Medulla oblongata (tissue), 1 donor: ENCODE results near the gene KYAT1.
"Not testable (repeated sequence)": the region's sequence is repeated elsewhere in the genome, so short reads cannot be mapped to it uniquely, and the experiment has no call there.

Source experiments
- DNase-seq: peaks from one replicate; pipeline ENCODE4 v3.0.0-alpha.2; 2015; ENCODE audit errors: extremely low spot score

The KYAT1 gene

DNA sequence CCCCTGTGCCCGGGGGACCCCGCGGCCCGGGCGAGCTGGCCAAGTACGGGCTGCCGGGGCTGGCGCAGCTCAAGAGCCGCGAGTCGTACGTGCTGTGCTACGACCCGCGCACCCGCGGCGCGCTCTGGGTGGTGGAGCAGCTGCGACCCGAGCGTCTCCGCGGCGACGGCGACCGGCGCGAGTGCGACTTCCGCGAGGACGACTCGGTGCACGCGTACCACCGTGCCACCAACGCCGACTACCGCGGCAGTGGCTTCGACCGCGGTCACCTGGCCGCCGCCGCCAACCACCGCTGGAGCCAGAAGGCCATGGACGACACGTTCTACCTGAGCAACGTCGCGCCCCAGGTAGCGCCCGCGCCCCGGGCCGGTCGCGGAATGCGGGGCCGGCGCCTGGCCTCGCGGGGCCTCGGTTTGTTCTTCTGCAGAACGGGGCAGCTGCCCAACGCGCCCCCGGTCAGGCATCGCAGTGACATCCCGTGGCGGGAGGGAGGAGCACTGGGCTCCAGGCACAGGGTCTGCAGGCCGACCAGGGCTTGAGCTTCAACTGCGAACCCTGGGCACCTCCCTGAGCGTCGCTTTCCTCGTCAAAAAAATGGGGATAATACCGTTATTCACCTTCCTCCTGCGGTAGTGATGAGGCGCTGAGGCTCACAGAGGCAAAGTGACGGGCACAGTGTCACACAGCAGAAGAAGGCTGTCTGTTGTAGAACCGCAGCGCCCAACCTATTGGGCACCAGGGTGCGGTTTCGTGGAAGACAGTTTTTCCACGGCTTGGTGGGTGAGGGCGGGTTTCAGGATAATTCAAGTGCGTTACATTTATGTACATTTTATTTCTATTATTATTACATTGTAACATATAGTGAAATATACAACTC is 62.7 kb downstream of the KYAT1 start:
- peak; percentile 10 for DNase-seq

DNA sequence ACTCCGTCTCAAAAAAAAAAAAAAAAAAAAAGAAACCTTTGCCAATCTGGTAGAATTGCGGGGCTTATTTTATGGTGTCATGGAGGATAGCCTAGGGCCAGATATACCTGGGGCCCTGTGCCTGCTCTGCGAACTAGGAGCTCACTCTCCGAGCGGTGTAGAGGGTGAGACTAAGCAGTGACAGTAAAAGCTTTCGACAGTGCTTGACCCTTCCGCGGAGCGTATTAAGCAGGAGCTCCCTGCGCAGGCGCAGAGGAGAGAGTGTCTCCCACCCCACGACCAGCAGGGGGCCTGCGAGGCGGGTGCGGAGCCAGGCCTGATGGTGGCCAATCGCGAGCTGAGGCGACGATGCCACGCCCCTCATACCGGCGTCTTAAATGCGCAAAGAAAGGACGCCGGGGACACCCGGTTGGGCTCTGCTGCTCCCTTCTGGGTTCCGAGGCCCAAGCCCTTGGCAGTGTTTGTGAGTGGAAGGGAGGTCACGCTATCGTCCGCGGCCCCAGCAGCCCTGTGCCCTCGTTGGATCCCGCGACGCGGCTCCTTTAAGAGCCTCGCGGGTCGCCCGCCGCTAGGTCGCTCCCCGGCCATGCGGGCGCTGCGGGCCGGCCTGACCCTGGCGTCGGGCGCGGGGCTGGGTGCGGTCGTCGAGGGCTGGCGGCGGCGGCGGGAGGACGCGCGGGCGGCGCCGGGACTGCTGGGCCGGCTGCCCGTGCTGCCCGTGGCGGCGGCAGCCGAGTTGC is 63.5 kb downstream of the KYAT1 start, which contains the start of gene ENDOG:
Gene ENDOG (plus strand): TSS at position 402 of the 740 bp plus-strand sequence. CDS start 185 bp downstream, at position 587.
- DNase-seq: peak; percentile 99

- DNase-seq: no peak
These were observed 70.9 kb downstream of the KYAT1 start for GRCh38 chr9:128810873-128811272.

GRCh38 chr9:128809831-128810230 is 71.9 kb downstream of the KYAT1 start:
- no peak for DNase-seq

DNA sequence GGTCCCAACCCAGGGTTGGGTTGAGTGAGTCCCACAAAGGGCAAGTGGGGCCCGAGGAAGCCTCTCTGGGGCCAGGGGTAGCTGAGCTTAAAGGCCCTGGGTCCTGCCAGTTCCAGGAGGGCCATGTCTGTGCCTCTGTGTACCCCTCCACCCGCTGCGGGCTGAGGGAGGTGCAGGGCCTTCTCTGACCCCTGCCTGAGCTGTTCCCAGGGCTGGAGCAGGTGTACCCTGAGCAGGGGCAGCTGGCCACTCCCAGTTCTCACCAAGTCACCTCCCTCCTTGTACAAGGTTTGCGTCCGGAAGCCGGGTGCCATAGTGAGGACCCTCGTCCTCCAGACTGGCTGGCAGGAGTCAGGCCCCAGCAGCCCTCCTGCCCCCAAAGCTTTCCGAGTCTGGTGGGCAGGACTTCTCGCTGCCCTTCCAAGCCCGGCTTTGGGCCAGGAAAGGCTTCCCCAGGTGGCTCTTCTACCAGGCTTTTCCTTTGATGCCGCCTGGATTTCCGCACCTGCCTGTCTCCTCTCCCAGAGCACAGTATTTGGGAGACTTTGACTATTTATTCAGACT is 72.6 kb downstream of the KYAT1 start:
- DNase-seq: no peak

DNA sequence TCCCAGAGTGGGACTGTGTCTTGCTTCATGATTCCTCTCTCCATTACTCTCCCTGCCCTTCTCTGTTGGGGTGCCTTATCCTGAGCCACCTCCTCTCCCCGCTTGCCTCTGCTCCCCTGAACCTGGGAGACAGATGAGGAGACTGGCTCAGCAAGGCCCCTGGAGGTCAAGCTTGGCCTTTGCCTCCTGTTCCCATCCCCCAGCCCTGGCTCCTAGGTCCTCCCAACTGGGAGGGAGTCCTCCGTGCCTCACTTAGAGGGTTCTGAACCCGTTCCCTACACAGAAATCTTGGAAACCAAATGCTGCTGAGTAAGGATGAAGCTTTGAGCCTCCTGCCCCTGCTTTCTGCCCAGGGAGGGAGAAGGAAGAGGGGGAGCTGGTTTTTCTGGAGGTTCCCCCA is 73.2 kb downstream of the KYAT1 start:
- DNase-seq: no peak

DNA sequence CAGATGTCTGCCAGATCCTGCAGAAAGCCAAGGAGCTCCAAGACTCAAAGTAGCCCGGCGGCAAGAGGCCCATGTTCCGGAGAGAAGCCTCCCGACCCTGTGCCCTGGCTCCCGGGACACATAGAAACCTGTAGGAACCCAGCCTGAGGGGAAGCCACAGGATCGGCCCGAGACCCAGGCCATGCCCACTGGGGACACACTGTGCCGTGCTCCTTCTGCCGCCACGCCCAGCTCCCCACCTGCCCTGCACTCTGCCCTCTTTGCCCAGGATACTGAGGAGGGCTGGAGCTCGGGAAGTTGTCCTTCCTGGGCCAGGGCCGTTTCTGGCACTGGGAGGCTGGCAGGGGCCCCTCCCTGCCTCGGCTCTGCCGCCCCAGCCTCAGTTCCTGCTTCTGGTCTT is 73.9 kb downstream of the KYAT1 start:
- DNase-seq: no peak

- peak; percentile 55 for DNase-seq
These were observed 76.1 kb downstream of the KYAT1 start for GRCh38 chr9:128805661-128806060.

DNA sequence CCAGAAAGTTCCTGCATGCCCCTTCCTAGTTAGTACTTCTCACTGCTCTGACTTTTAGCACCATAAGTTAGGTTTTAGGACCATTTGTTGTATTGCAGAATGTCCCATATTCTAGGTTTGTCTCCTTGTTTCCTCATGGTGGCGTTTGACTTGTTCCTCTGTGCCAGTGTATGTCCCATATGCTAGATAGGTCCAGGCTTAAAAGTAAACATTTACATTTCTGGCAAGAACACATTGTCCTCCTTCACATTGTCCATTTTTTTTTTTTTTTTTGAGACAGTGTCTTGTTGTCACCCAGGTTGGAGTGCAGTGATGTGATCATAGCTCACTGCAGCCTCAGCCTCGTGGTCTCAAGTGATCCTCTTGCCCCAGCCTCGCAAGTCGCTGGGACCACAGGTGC is 79.3 kb downstream of the KYAT1 start:
- DNase-seq: no peak

DNA sequence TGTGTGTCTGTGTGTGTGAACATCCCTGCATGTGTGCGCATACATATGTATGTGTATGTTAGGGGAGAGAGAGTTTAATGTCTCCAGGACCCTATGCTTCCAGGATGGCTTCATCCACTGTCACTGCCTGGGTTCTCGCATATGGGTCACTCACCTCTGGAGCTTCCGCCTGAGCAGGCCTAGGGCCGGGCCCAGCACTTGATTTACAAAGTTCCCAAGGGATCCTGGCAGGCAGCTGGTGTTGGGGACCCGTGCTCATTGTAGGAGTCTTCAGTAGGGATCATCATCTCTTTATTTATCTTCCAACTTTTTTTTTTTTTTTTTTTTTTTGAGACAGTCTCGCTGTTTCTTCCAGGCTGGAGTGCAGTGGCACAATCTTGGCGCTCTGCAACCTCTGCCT is 81.7 kb downstream of the KYAT1 start:
- no peak for DNase-seq

DNA sequence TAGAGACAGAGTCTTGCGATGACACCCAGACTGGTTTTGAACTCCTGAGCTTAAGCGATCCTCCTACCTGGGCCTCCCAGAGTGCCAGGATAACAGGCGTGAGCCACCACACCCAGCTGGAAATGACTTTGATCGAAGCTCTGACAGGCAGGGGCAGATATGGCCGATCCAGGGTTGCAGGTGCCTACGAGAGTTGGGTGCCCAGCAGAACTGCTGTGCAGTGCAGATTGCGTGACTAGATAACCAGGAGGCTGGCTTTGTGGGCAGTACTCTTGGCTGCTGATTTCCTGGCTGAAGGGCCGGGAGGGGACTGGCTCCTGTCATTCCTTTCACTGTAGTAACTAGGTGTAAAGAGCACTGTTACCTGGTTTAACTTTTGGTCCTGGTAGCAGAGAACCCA is 82.9 kb downstream of the KYAT1 start:
- no peak for DNase-seq

- DNase-seq: not testable (repeated sequence)
These were observed 86.8 kb downstream of the KYAT1 start for GRCh38 chr9:128794961-128795360.

GRCh38 chr9:128792978-128793686 is 88.6 kb downstream of the KYAT1 start:
- DNase-seq: no peak

GRCh38 chr9:128792134-128792533 is 89.6 kb downstream of the KYAT1 start:
- DNase-seq: no peak

- no peak for DNase-seq
These were observed 91.2 kb downstream of the KYAT1 start for GRCh38 chr9:128790536-128790935.

- DNase-seq: no peak
These were observed 93.3 kb downstream of the KYAT1 start for GRCh38 chr9:128788445-128788844.

DNA sequence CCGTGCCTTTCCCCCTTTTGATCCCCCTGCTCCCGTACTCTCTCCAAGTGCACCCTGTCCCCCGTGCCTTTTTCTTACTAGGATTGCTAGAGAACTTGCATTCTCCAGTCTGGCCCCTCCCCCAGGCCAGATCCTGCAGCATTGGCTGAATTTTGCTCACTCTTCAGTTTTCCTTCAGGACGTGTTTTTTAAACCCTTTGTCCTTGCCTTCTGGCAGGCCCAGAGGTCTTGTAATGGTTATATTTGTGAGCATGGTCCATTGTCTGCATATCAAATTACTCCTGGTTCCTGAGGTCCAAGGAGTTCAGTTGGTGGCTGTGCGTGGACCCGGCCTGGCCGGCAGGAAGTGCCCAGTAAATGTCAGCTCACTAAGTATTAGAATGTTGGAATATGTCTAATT is 94.1 kb downstream of the KYAT1 start:
- DNase-seq: no peak

- peak; percentile 85 for DNase-seq
These were observed 94.8 kb downstream of the KYAT1 start, which contains the start of gene TBC1D13 for GRCh38 chr9:128786681-128787601. Gene TBC1D13, plus strand, starts transcription at chr9:128787253. Its CDS starts 101 bp downstream, at chr9:128787354.

- no peak for DNase-seq
These were observed 96.3 kb downstream of the KYAT1 start for GRCh38 chr9:128785427-128785826.
